ENCODE results near the gene SGTB.

- no peak for TF ChIP-seq EP300 (conservative IDR thresholded peaks at IDR 0.05; ENCODE audit: poor library complexity, severe bottlenecking)
- no peak for TF ChIP-seq CTCF (IDR thresholded peaks at IDR 0.05; ENCODE audit: poor library complexity, severe bottlenecking)
These were observed 98.4 kb downstream of the SGTB start for GRCh38 chr5:65623482-65623881.
